ENCODE results near the gene GPC6.

GPC6 gene

GRCh38 chr13:94408314-94409036, 1181.9 kb downstream of the GPC6 start:
- no peak for DNase-seq

- DNase-seq: no peak
These were observed 1185.1 kb downstream of the GPC6 start for GRCh38 chr13:94411747-94412146.

GRCh38 chr13:94412870-94413597, 1186.4 kb downstream of the GPC6 start:
- DNase-seq: no peak

- no peak for DNase-seq
These were observed 1187.0 kb downstream of the GPC6 start for GRCh38 chr13:94413598-94413944.

GRCh38 chr13:94414141-94414540, 1187.5 kb downstream of the GPC6 start:
- no peak for DNase-seq

DNA sequence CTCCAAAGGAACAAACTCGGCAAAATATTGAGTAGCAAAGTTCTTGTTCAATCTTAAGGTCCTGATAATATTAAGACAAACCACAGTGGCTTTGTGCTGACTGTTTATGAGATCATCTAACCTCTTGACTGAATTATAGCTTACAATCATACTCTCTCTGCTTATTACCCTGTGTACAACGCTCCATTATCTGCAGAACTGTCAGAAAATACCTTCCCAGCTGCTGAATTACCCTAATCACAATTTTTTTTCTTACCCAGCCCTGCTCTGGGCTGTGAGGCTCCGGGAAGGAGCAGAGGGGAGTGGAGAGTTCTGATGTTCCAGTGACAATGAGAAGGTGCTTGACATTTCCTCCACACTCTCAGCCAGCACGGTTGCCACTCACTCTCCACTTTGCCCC, 1188.1 kb downstream of the GPC6 start:
- no peak for DNase-seq

GRCh38 chr13:94415500-94416237, 1189.1 kb downstream of the GPC6 start:
- DNase-seq: no peak

- DNase-seq: peak; percentile 45
These were observed 1190.0 kb downstream of the GPC6 start for GRCh38 chr13:94416454-94417080.

- no peak for DNase-seq
These were observed 1190.7 kb downstream of the GPC6 start for GRCh38 chr13:94417294-94417693.

DNA sequence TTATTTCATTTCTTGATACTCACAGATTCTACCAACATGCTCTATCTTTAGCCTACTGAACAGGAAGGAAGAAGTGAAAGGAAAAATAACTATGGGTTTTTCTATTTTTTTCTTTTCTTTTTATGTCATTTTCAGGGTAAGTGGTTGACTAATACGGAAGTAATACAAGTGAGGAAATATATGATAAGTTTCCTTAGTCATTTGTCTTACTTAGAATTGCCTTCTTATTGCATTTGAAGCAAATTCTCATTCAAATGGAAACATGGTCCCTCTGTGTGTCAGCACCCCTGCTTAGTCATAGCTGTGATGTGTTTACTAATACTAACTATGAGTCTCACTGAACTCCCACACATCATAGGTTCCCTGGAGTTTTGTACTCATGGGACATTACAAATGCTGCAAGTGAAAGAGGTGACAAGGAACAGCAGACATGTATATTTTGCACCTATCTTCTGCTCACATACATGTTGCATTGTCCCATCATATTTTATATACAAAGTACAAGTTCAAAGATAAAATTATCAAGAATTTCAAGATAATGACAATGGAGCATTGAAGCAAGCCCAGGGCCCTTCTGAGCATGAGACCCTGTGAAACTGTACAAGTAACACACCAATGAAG, 1192.8 kb downstream of the GPC6 start:
- peak; percentile 69 for DNase-seq

GRCh38 chr13:94419925-94420305, 1193.3 kb downstream of the GPC6 start:
- DNase-seq: peak; percentile 21

GRCh38 chr13:94427313-94427953, 1200.8 kb downstream of the GPC6 start:
- no peak for DNase-seq

DNA sequence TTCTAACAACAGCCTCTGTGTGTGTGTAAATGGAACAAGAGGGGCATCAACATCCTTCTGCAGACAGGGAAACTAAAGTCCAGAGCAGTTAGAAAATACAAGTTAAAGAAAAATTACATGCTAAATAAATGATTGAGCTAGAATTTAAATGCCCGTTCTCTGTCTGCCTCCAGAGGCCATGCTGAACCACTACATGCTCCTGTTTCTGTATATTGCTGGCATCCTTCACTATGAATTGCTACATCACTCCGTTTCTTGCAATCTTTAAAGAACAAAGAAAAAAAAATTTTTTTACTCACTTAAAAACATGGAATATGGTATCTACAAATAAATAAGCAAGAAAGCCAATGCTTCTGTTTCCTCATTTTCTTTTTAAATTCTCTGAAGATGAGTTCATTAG, 1205.0 kb downstream of the GPC6 start:
- DNase-seq: peak; percentile 53

- DNase-seq: peak; percentile 89
These were observed 1205.4 kb downstream of the GPC6 start for GRCh38 chr13:94431987-94432386.

DNA sequence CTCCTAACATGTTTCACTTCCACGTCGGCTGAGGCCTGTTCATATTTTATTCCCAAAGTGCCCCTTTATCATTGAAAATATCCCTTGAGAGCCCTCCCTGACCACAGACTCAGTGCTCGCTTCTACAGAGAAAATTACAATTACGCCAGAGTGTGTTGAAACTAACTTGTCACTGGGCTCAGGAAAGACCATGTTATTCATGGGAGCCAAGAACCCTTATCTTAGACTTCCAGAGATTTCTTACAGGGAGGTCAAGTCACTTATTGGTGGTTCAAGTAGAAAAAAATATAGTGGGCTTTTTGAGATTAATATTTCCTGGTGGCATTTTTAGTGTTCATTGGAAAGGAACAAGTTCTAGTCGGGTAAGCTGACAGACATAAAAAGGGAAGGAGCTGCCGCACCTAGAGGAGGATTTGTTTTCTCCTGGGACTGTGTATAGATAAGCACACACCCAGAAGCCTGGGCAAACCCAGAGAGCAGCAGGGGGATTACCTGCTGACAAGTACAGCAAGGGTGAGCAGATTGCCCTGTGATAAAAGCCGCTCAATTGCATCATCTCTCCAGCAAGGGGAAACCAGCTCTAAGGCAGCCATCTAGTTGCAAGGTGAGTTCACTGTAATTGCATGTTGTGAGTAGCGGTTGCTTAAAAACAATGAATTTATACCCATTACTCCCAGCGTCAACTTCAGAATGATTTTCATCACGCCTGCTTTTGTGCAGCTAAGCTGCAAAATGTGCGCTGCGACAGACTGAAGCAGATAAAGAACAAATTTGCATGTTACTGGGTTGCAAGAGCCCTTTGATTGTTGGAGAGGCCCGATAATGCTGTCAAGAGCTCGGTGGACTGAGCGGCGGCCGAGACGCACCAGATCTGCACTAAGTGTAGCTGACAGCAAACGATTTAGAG, 1206.7 kb downstream of the GPC6 start:
- DNase-seq: peak; percentile 90

- peak; percentile 88 for DNase-seq
These were observed 1209.1 kb downstream of the GPC6 start for GRCh38 chr13:94435604-94436226.

DNA sequence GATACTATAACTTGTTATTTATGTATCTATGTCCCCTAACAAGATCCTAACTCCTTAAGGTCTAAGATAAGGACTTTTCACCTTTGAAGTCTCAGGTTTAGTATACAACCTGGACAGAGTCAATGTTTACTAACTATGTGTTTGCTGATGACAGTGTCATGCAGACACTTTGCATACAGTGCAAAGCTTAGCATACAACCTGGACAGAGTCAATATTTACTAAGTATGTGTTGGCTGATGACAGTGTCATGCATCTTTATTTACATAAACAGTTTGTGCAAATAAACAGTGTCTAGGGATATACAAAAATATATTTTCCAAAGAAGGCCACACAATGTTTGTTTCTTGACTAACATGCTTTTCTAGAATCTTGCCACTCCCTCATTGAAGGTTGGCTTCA, 1218.2 kb downstream of the GPC6 start:
- DNase-seq: no peak

GRCh38 chr13:94454334-94454733, 1227.7 kb downstream of the GPC6 start:
- DNase-seq: no peak

GRCh38 chr13:94454906-94455305, 1228.3 kb downstream of the GPC6 start:
- no peak for DNase-seq

DNA sequence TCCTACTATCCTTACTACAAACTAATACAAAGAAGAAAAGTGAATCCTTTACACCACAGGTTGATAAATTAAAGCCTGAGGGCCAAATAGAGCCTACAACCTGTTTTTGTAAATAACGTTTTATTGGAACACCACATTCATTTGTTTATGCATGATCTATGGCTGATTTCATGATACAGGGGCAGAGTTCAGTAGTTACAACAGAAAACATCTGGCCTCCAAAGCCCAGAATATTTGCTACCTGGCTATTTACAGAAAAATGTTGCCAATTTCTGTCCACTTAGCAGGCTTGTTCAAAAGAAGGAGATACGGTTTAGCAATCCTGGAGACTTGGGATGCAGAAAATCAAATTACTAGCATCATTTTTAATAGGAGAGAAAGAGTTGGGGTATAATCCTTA, 1228.8 kb downstream of the GPC6 start:
- DNase-seq: no peak
